Measurements from ENCODE around the gene IQSEC3. TPM values are rescaled to one million over a fixed set of nuclear protein-coding genes. Genes with fewer than 3 reads are reported as not detected.
"Not testable (repeated sequence)": the region's sequence is repeated elsewhere in the genome, so short reads cannot be mapped to it uniquely, and the experiment has no call there.

The IQSEC3 gene
- total and polyA plus RNA-seq, 10 of the 15 experiments (the other 5 are each of a cell fraction or from before 2014, with no cell fraction given), result not detected

DNA sequence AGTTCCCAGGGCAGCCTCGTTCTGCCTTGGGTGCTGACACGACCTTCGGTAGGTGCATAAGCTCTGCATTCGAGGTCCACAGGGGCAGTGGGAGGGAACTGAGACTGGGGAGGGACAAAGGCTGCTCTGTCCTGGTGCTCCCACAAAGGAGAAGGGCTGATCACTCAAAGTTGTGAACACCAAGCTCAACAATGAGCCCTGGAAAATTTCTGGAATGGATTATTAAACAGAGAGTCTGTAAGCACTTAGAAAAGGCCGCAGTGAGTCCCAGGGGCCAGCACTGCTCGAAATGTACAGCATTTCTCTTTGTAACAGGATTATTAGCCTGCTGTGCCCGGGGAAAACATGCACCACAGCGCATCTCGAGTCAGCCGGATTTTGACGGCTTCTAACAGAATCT lies 46.7 kb upstream of the IQSEC3 start:
- H4K20me1 ChIP-seq (ENCODE audit: control insufficient read depth, insufficient read depth); H3K4me1 ChIP-seq (ENCODE audit: control insufficient read depth, insufficient read depth, low read length); FAIRE-seq; H3K4me3 ChIP-seq; DNase-seq (ENCODE audit: low read depth, low spot score); H3K36me3 ChIP-seq (ENCODE audit: control insufficient read depth in 2 of 2, insufficient read depth in 2 of 2, low read length in 1 of 2); intact Hi-C loops (cut with micrococcal nuclease; ENCODE audit: unreplicated experiment); H3K9me3 ChIP-seq (replicated peaks; ENCODE audit: control insufficient read depth, insufficient read depth, low read length); CTCF ChIA-PET; H3K9ac ChIP-seq (ENCODE audit: control insufficient read depth, insufficient read depth, low read length); H3K27ac ChIP-seq (ENCODE audit: control insufficient read depth, insufficient read depth); H3K4me2 ChIP-seq (ENCODE audit: control insufficient read depth, insufficient read depth); POLR2A ChIA-PET; BruUV-seq (replicated peaks); ATAC-seq; H3K27me3 ChIP-seq (replicated peaks in 1 of 2; ENCODE audit: control insufficient read depth in 2 of 2, insufficient read depth in 2 of 2, low read length in 1 of 2); in situ Hi-C loops (cut with MboI); H2AFZ ChIP-seq (ENCODE audit: control insufficient read depth, low read depth, low read length); H3K79me2 ChIP-seq (ENCODE audit: control insufficient read depth, insufficient read depth, low read length); RAD21 ChIA-PET (ENCODE audit: unreplicated experiment); SMC1A ChIA-PET (ENCODE audit: uncharacterized antibody, unreplicated experiment): not testable (repeated sequence)
- WGBS (ENCODE audit: insufficient coverage, insufficient replicate concordance, low lambda C conversion rate, missing lambda C conversion rate), result 96% methylated on average over 5 of the region's 11 CpGs

DNA sequence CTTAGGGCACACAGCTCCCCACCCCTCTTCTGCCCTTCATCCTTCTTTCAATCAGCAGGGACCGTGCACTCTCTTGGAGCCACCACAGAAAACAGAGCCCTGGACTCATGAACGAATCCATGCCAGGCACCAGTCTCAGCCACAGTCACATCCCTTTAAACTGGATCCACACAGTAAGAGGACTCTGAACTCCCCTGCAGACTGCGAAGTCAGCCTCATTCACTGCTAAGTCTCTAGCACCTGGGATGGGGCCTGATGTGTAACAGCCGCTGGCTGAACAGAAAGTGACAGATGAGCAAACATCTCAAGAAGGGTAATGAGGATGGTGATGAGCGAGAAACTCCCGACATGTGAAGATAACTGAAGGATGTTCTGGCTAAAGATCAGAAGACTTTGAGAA lies 45.8 kb upstream of the IQSEC3 start:
- TF ChIP-seq FOS (IDR thresholded peaks at IDR 0.05; ENCODE audit: borderline replicate concordance, extremely low read depth, insufficient read length) (no peak), FOXK2 (IDR thresholded peaks at IDR 0.05) (0 out of 2 replicates have a peak, but pooled peaks have one; percentile 23), BACH1 (IDR thresholded peaks at IDR 0.05; ENCODE audit: borderline replicate concordance) (no peak), E4F1 (IDR thresholded peaks at IDR 0.05; ENCODE audit: borderline replicate concordance, partially characterized antibody) (peak; percentile 19), HDAC2 (IDR thresholded peaks at IDR 0.05) (no peak), STAT1 (conservative IDR thresholded peaks at IDR 0.05) (no peak)
- Histone ChIP-seq H3K36me3 (ENCODE audit: control insufficient read depth in 2 of 2, insufficient read depth in 2 of 2, low read length in 1 of 2) (peaks cover 5 to 7% of the 10 kb centered on the region in 2 experiments; a peak in 3 of 4 replicates), H3K4me1 (ENCODE audit: control insufficient read depth, insufficient read depth, low read length) (peaks cover 9% of the 10 kb centered on the region), H3K79me2 (ENCODE audit: control insufficient read depth, insufficient read depth, low read length) (no peaks in the 10 kb centered on the region), H3K9ac (ENCODE audit: control insufficient read depth, insufficient read depth, low read length) (no peak overlapping the region), H3K4me2 (ENCODE audit: control insufficient read depth, insufficient read depth) (no peak overlapping the region), H3K27me3 (replicated peaks in 1 of 2; ENCODE audit: control insufficient read depth in 2 of 2, insufficient read depth in 2 of 2, low read length in 1 of 2) (no peaks in the 10 kb centered on the region), H3K27ac (ENCODE audit: control insufficient read depth, insufficient read depth) (no peak overlapping the region), H2AFZ (ENCODE audit: control insufficient read depth, low read depth, low read length) (no peak overlapping the region), H3K9me3 (replicated peaks; ENCODE audit: control insufficient read depth, insufficient read depth, low read length) (no peaks in the 10 kb centered on the region), H3K4me3 (no peak overlapping the region), H4K20me1 (ENCODE audit: control insufficient read depth, insufficient read depth) (no peaks in the 10 kb centered on the region)
- ChIA-PET POLR2A (no interaction called here), CTCF (no interaction called here), RAD21 (ENCODE audit: unreplicated experiment) (no interaction called here), SMC1A (ENCODE audit: uncharacterized antibody, unreplicated experiment) (no interaction called here)
- DNase-seq (ENCODE audit: low read depth, low spot score) (no peak), ATAC-seq (no peak), FAIRE-seq (no peak)
- in situ Hi-C loops (cut with MboI) (no loop called here), intact Hi-C loops (cut with micrococcal nuclease; ENCODE audit: unreplicated experiment) (no loop called here)
- 39% methylated on average over 6 of the region's 6 CpGs for WGBS (ENCODE audit: insufficient coverage, insufficient replicate concordance, low lambda C conversion rate, missing lambda C conversion rate)
- BruUV-seq (replicated peaks), result no TSS peak
